ENCODE measurements around the gene TSC2. TPM values are rescaled to one million over a fixed set of nuclear protein-coding genes. Genes with fewer than 3 reads are reported as not detected.
A peak's percentile ranks its signal among the peaks of the same experiment; 100 is the strongest.

Gene TSC2
- total RNA-seq, 1 donor from 2014 or later: 49.5 TPM

- ATAC-seq: peak; percentile 50
These were observed 23.8 kb downstream of the TSC2 start for GRCh38 chr16:2071454-2072202.

- no peak for ATAC-seq
These were observed 25.1 kb downstream of the TSC2 start for GRCh38 chr16:2072926-2073325.

DNA sequence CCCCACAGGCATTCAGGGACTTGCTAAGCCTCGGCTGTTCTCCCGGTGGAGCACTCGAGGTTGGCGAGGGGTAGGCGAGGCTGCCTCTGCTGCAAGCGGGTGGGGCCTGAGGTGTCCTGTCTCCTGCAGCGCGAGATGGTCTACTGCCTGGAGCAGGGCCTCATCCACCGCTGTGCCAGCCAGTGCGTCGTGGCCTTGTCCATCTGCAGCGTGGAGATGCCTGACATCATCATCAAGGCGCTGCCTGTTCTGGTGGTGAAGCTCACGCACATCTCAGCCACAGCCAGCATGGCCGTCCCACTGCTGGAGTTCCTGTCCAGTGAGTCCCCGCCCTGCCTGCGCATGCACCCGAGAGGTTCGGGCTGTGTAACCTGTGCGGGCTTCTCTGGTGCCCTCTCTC, 26.3 kb downstream of the TSC2 start:
- ATAC-seq: no peak

DNA sequence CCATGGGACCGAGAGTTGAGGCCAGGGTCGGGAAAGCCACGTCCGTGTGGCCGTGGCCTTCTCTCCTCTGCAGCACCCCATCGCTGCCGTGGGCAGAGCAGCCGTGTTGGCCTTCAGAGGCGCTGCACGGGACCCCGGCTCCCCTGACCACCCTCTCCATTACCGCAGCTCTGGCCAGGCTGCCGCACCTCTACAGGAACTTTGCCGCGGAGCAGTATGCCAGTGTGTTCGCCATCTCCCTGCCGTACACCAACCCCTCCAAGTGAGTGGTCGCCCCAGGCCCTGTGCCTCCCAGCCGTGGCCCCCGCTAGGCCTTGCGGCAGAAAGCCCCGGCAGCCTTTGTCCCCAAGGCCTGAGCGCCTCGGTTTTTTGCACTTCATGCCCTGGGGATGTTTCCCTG, 27.8 kb downstream of the TSC2 start:
- ATAC-seq: no peak

DNA sequence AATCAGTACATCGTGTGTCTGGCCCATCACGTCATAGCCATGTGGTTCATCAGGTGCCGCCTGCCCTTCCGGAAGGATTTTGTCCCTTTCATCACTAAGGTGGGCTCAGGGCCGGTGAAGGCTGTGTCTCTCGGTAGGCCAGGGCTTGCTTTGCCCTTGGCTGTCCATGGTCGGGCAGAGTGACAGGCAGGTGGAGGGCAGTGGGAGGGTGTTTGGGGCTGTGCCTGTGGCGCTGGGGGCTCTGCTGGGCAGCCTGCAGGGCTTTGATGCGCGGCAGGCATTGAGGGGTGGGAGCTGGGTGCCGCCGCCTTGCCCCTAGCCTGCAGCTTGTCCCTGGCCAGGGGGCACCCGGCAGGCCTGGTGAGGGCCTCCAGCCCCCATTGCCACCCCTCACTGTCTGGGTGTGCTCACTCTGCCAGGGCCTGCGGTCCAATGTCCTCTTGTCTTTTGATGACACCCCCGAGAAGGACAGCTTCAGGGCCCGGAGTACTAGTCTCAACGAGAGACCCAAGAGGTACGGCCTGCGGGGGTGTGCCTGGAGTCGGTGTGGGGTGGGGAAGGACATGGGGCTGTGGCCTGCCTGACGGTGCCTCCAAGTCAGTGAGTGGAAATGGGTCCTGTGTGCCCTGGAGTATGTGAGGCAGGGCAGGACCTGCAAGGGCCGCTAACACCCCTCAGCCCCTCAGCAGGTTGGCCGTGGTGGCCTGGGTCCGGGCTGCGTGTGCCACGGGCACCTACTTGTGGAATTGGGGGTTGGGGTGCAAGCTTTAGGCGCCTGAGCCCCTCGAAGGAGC, 28.5 kb downstream of the TSC2 start:
- ATAC-seq: no peak

DNA sequence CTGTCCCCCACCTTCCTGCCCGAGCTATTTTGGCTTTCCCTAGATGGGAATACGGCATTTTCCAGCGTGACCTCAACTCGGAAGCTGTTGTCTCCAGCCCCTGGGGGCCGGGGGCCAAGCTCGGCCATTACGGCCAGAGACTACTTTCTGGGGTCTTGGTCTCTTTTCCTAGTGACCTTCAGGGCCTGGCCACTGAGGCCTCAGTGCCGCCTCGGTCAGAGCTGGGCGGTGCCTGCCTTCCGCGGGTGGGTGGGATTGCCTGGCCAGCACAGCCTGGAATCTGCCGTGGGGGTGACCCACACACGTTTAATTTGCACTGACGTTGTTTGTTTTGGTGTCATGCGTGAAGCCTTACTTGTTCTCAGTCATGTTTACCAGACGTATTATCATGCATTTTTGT, 29.2 kb downstream of the TSC2 start:
- ATAC-seq: no peak

- no peak for ATAC-seq
These were observed 29.9 kb downstream of the TSC2 start for GRCh38 chr16:2077696-2078095.

GRCh38 chr16:2078096-2078495, 30.3 kb downstream of the TSC2 start:
- ATAC-seq: no peak

DNA sequence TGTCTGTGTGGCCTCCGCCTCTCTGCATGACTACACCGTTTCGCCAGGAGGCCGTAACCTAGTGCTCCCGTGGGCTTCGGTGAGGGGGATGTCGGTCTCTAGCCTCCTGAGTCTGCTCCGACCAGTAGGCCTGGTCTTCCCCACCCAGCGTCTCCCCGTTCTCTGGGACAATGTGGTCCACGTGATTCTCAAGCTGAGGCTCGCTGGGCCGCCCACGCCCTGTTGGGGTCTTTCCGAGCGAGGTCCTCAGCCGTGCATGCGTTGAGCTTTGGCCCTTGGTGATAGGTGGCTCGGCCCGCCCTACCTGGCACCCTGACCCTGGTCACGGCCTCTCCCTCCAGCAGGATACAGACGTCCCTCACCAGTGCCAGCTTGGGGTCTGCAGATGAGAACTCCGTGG, 30.9 kb downstream of the TSC2 start:
- ATAC-seq: no peak

GRCh38 chr16:2079311-2079800, 31.6 kb downstream of the TSC2 start:
- ATAC-seq: no peak

DNA sequence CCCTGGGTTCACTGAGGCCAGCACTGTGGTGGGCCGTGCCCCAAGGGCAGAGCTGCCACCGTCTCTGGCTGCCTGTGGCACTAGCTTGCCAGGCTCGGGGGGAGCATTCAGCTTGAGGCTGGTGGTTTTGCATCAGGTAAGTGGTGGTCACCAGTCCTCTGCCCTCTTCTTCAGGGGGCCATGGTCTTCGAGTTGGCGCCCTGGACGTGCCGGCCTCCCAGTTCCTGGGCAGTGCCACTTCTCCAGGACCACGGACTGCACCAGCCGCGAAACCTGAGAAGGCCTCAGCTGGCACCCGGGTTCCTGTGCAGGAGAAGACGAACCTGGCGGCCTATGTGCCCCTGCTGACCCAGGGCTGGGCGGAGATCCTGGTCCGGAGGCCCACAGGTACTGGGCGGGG, 32.2 kb downstream of the TSC2 start:
- no peak for ATAC-seq

DNA sequence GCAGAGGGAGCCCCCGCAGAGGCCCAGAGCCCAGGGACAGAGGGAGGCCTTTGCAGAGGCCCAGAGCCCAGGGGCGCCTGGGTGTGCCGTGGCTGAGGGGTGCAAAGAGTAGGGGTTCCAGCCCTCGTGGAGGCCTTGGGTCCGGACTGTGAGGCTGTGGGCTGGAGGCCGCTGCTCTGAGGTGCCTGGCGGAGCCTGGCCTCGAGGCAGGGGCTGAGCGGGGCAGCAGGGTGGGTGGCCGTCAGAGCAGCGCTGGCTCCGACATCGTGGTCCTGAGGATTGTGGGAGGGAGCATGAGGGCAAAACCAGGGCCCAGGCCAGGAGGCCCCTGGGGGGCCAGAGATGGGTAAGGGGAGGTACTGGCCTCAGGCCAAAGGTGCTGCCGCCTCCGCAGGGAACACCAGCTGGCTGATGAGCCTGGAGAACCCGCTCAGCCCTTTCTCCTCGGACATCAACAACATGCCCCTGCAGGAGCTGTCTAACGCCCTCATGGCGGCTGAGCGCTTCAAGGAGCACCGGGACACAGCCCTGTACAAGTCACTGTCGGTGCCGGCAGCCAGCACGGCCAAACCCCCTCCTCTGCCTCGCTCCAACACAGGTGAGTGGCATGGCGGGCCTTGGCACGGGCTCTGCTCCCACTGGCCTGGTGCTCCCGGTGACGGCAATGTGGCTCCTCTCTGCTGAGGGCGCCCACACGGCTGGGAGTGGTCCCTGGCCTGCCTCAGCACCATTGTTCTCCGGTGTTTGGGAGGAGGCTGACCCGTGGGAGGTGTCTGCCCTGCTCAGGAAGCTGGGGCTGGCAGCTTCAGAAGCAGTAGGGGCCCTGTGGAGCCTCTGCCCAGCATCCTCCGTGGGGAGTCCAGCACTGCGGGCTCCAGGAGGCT, 33.7 kb downstream of the TSC2 start:
- peak; percentile 11 for ATAC-seq

DNA sequence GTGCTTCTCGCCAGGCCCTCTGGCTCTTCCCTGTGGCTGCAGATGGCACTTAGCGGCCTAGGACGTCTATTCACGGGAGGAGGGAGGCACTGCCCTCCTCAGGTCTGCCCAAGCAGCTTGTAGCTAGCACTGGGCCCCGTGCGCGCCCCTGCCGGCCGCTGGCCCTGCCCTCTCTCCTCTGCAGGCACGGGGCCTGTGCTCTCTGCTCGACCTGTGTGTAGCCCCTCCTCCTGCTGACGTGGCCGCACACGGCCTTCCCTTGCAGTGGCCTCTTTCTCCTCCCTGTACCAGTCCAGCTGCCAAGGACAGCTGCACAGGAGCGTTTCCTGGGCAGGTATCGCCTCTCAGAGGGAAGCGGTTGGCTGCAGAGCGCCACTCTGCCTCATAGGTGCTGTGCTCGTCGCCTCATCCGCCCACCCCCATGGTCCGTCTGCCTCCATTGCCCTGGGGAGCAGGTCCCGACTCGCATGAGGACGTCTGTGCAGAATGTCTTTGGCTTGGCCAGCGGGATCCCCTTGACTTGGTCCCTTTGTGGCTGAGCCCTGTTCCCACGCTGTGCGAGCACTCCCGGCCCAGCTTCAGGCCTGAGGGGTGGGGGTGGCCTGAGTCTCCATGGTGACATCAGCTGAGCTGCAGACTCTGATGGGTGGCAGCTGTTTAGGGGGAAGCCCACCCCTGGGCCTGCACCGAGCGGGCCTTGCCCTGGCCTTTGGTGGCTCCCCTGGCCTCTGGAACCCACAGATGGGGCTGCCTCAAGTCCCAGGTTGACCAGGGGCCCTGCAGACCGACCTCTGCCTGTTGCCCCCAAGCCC, 34.6 kb downstream of the TSC2 start:
- ATAC-seq: peak; percentile 77

DNA sequence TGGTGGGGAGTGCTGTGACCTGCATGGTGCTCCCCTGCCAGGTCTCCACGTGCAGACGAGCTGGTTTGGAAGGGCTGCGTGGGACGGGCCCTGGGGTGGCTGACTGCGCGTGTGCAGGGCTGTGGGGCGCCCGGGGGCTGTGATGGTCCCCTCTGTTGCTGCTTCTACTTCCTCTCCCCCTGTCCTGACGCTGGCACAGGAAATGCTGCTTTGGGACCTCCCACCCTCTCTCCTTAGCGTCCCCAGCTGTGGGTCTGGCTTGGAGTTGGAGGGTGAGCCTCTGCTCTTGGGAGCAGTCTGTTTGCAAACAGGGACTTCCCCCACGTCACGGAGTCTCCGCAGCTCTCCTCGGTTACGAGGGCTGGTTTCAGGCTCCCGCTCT, 35.2 kb downstream of the TSC2 start:
- ATAC-seq: no peak

GRCh38 chr16:2083409-2083808, 35.6 kb downstream of the TSC2 start:
- ATAC-seq: no peak

DNA sequence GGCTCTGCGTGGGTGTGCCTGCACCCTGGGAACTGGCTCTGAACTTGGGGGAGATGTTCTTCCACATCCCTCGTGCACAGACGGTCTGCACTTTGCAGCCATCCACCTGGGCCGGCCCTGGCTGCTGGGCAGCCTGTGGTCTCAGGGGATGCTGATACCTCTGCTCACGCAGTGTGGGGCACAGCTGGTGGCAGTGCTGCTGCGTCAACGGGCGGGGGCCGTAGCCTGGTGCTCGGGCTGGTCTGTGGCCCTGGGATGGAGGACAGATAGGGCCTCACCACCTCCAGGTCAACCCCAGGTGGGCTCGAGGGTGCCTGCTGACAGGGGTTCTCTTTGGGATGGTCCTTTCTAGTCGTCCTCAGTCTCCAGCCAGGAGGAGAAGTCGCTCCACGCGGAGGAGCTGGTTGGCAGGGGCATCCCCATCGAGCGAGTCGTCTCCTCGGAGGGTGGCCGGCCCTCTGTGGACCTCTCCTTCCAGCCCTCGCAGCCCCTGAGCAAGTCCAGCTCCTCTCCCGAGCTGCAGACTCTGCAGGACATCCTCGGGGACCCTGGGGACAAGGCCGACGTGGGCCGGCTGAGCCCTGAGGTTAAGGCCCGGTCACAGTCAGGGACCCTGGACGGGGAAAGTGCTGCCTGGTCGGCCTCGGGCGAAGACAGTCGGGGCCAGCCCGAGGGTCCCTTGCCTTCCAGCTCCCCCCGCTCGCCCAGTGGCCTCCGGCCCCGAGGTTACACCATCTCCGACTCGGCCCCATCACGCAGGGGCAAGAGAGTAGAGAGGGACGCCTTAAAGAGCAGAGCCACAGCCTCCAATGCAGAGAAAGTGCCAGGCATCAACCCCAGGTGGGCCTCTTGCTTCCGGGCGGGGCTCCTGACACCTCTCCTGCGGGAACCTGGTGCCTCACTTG, 36.3 kb downstream of the TSC2 start:
- no peak for ATAC-seq

DNA sequence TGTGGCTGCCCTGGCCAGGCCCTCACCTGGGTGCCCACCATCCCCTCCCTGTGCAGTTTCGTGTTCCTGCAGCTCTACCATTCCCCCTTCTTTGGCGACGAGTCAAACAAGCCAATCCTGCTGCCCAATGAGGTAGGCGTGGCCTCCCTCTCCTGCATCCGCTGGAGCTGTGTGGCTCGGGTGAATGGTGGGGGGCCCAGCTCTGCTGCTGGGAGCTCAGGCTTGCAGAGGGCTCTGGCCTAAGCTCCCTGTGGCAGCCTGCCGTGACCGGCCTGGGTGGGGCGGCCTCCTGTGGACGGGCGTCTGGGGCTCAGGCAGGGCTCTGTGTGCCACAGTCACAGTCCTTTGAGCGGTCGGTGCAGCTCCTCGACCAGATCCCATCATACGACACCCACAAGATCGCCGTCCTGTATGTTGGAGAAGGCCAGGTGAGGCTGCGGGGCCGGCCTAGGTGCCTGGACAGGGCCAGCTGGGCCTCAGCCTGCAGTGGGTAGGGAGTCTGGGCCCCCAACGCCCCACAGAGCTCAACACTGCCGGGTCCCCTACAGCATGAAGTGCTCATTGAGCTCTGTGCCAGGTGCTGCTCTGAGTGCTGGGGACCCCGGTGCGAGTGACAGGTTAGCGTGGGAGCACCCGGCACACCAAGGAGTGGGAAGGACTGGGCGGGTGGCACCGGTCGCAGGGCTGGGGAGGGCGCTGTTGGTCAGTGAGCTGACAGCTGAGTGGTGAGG, 37.3 kb downstream of the TSC2 start:
- ATAC-seq: no peak

DNA sequence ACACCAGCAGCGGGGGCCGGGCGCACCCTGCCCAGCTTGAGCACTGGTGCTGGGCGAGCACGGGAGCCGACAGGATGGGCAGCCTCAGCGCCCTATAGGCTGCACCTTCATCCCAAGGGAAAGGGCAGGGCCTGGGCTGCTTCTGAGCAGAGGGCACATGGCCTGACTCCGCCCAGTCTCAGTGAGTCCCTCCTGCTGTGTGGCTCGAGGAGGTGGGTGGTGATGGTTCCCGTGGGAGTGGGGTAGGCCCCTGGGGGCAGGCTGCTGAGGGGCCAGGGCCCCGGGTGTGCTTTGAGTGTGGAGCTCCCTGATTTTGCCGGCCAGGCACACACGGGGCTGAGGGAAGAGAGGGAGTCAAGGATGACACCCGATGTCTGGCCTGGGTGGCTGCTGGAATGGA, 37.9 kb downstream of the TSC2 start:
- no peak for ATAC-seq

DNA sequence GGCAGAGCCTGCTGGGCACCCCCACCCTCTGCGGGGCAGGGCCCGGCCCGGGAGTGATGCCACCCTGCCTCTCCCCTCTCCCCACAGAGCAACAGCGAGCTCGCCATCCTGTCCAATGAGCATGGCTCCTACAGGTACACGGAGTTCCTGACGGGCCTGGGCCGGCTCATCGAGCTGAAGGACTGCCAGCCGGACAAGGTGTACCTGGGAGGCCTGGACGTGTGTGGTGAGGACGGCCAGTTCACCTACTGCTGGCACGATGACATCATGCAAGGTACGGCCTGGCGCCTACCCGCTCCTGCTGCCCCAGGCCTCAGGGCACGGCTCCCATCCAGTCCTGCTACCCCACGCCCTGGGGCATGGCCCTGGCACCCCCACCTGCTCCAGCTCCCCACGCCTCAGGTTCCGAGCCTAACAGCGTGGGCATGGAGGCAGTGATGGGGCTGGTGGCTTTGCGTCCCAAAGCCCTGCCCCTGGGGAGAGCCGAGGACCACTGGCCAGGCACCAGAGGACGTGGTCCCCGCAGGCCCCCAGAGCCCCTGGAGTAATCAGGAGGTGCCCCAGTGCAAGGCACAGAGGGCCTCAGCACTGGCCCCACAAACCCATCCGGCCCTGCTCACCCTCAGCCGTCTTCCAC, 38.4 kb downstream of the TSC2 start:
- no peak for ATAC-seq

All from esophagus mucosa (tissue), 1 donor.